Right lobe of liver (tissue), 4 donors: Measurements from ENCODE around the gene NPNT.

Experiments used
- CTCF ChIP-seq, 4 donors: fragments of 200-600 bp in 3 of 4; fragments of 450-650 bp in 1 of 4; IDR thresholded peaks; one replicate each; pipeline versions ENCODE4 v1.5.1 to v1.8.0; 2016 to 2022; ENCODE audit warnings: antibody characterized with exemption in 4 of 4, mild to moderate bottlenecking in 2 of 4
- POLR2A ChIP-seq: fragments of 450-650 bp; IDR thresholded peaks from one replicate; pipeline ENCODE4 v1.6.1; 2017; ENCODE audit warnings: antibody characterized with exemption, mild to moderate bottlenecking
- donor health status: DM: no; HTN: no; CAD: no.
- donor health status: DM: no; HTN: no; CAD: no.
- donor health status: DM: no; HTN: yes; CAD: no.

GRCh38 chr4:105979506-105979905 lies 84.2 kb downstream of the NPNT start:
- no peak for TF ChIP-seq CTCF (IDR thresholded peaks at IDR 0.05)
- no peak for TF ChIP-seq POLR2A
